Measurements from ENCODE around the gene ENTPD1. TPM values are rescaled to one million over a fixed set of nuclear protein-coding genes. Genes with fewer than 3 reads are reported as not detected.
"Not testable (repeated sequence)": the region's sequence is repeated elsewhere in the genome, so short reads cannot be mapped to it uniquely, and the experiment has no call there.

The ENTPD1 gene
- total RNA-seq, 1 experiment from 2014 or later = not detected

GRCh38 chr10:95873651-95874050, 117.7 kb downstream of the ENTPD1 start:
- H2AFZ ChIP-seq = no peak overlapping the region
- H3K79me2 ChIP-seq (ENCODE audit: low read depth) = no peaks in the 10 kb centered on the region
- no peaks in the 10 kb centered on the region for H3K36me3 ChIP-seq (ENCODE audit: low read depth)
- no peaks in the 10 kb centered on the region for H3K9me2 ChIP-seq (ENCODE audit: insufficient read depth)
- no peaks in the 10 kb centered on the region for H3K27me3 ChIP-seq (ENCODE audit: insufficient read depth, low read depth)
- no peaks in the 10 kb centered on the region for H3F3A ChIP-seq (ENCODE audit: insufficient read depth, low read depth)
- H3K9me3 ChIP-seq (ENCODE audit: insufficient read depth, low read depth) = no peaks in the 10 kb centered on the region
- no peak for DNase-seq
- intact Hi-C loops (cut with micrococcal nuclease; ENCODE audit: unreplicated experiment) = no loop called here
- no TSS peak for BruUV-seq (replicated peaks)
- H3K4me1 ChIP-seq (replicated peaks; ENCODE audit: insufficient read depth) = no peaks in the 10 kb centered on the region
- no peak for TF ChIP-seq EZH2 (IDR thresholded peaks at IDR 0.05; ENCODE audit: low read depth)
- no peak for TF ChIP-seq CTCF (conservative IDR thresholded peaks at IDR 0.05)
- H3K4me3 ChIP-seq = no peak overlapping the region
- POLR2A ChIA-PET (ENCODE audit: unreplicated experiment) = no interaction called here
- H3K4me2 ChIP-seq = no peak overlapping the region
- CTCF ChIA-PET = no interaction called here
- H3K27ac ChIP-seq = no peak overlapping the region
- no peaks in the 10 kb centered on the region for H4K20me1 ChIP-seq (ENCODE audit: insufficient read depth)

- H3K27me3 ChIP-seq (ENCODE audit: insufficient read depth, low read depth); H4K20me1 ChIP-seq (ENCODE audit: insufficient read depth); H2AFZ ChIP-seq; H3K9me3 ChIP-seq (ENCODE audit: insufficient read depth, low read depth); CTCF ChIA-PET; H3K4me1 ChIP-seq (replicated peaks; ENCODE audit: insufficient read depth); H3K9me2 ChIP-seq (ENCODE audit: insufficient read depth); H3K27ac ChIP-seq; DNase-seq; H3K4me3 ChIP-seq; BruUV-seq (replicated peaks); H3K4me2 ChIP-seq; H3K79me2 ChIP-seq (ENCODE audit: low read depth); intact Hi-C loops (cut with micrococcal nuclease; ENCODE audit: unreplicated experiment); POLR2A ChIA-PET (ENCODE audit: unreplicated experiment); H3F3A ChIP-seq (ENCODE audit: insufficient read depth, low read depth); H3K36me3 ChIP-seq (ENCODE audit: low read depth): not testable (repeated sequence)
These were observed 118.8 kb downstream of the ENTPD1 start for GRCh38 chr10:95874783-95875182.

GRCh38 chr10:95876756-95877155, 120.8 kb downstream of the ENTPD1 start:
- no peaks in the 10 kb centered on the region for H3K79me2 ChIP-seq (ENCODE audit: low read depth)
- no peaks in the 10 kb centered on the region for H3K27me3 ChIP-seq (ENCODE audit: insufficient read depth, low read depth)
- intact Hi-C loops (cut with micrococcal nuclease; ENCODE audit: unreplicated experiment) = no loop called here
- no peaks in the 10 kb centered on the region for H3K36me3 ChIP-seq (ENCODE audit: low read depth)
- ChIA-PET CTCF (no interaction called here), POLR2A (ENCODE audit: unreplicated experiment) (no interaction called here)
- H3K4me3 ChIP-seq = no peak overlapping the region
- no peak overlapping the region for H2AFZ ChIP-seq
- H3K9me3 ChIP-seq (ENCODE audit: insufficient read depth, low read depth) = no peaks in the 10 kb centered on the region
- H3K9me2 ChIP-seq (ENCODE audit: insufficient read depth) = no peaks in the 10 kb centered on the region
- no peak overlapping the region for H3K4me2 ChIP-seq
- H4K20me1 ChIP-seq (ENCODE audit: insufficient read depth) = no peaks in the 10 kb centered on the region
- no TSS peak for BruUV-seq (replicated peaks)
- H3F3A ChIP-seq (ENCODE audit: insufficient read depth, low read depth) = no peaks in the 10 kb centered on the region
- no peak for TF ChIP-seq EZH2 (IDR thresholded peaks at IDR 0.05; ENCODE audit: low read depth)
- no peak for TF ChIP-seq CTCF (conservative IDR thresholded peaks at IDR 0.05)
- no peak overlapping the region for H3K27ac ChIP-seq
- no peaks in the 10 kb centered on the region for H3K4me1 ChIP-seq (replicated peaks; ENCODE audit: insufficient read depth)
- no peak for DNase-seq

GRCh38 chr10:95877881-95878280, 121.9 kb downstream of the ENTPD1 start:
- Histone ChIP-seq H3K4me1 (replicated peaks; ENCODE audit: insufficient read depth) (no peaks in the 10 kb centered on the region), H3K79me2 (ENCODE audit: low read depth) (no peaks in the 10 kb centered on the region), H3K36me3 (ENCODE audit: low read depth) (no peaks in the 10 kb centered on the region), H3K9me3 (ENCODE audit: insufficient read depth, low read depth) (no peaks in the 10 kb centered on the region), H3F3A (ENCODE audit: insufficient read depth, low read depth) (no peaks in the 10 kb centered on the region), H3K4me2 (no peak overlapping the region), H3K27me3 (ENCODE audit: insufficient read depth, low read depth) (no peaks in the 10 kb centered on the region), H3K9me2 (ENCODE audit: insufficient read depth) (no peaks in the 10 kb centered on the region), H3K4me3 (no peak overlapping the region), H2AFZ (no peak overlapping the region), H3K27ac (no peak overlapping the region), H4K20me1 (ENCODE audit: insufficient read depth) (no peaks in the 10 kb centered on the region)
- DNase-seq = no peak
- BruUV-seq (replicated peaks) = no TSS peak
- POLR2A ChIA-PET (ENCODE audit: unreplicated experiment) = no interaction called here
- no peak for TF ChIP-seq CTCF (conservative IDR thresholded peaks at IDR 0.05)
- no peak for TF ChIP-seq EZH2 (IDR thresholded peaks at IDR 0.05; ENCODE audit: low read depth)
- intact Hi-C loops (cut with micrococcal nuclease; ENCODE audit: unreplicated experiment) = no loop called here
- CTCF ChIA-PET = no interaction called here
